ENCODE results near the gene SHB. TPM values are rescaled to one million over a fixed set of nuclear protein-coding genes. Genes with fewer than 3 reads are reported as not detected.
"Not testable (repeated sequence)": the region's sequence is repeated elsewhere in the genome, so short reads cannot be mapped to it uniquely, and the experiment has no call there.

The SHB gene
- total and polyA plus RNA-seq, 10 donors, result 1.2 to 20.5 (median 7.1) TPM

GRCh38 chr9:37902131-37902530, 166.9 kb downstream of the SHB start:
- TF ChIP-seq POLR2AphosphoS5 (IDR thresholded peaks at IDR 0.05) (no peak), POLR2A (IDR thresholded peaks at IDR 0.05) (no peak), CTCF (IDR thresholded peaks at IDR 0.05 in 8 of 11, conservative IDR thresholded peaks at IDR 0.05 in 3 of 11) (no peak)
- Histone ChIP-seq H3K9me3 (no peaks in the 10 kb centered on the region), H3K36me3 (peaks cover 0 to 34% (median 22%) of the 10 kb centered on the region in 6 donors), H3K27ac (no peak overlapping the region), H3K4me1 (peaks cover 10 to 49% (median 27%) of the 10 kb centered on the region in 6 donors), H3K4me3 (no peak overlapping the region), H3K27me3 (replicated peaks in 1 of 7) (no peaks in the 10 kb centered on the region)
- DNase-seq, result no peak
- intact Hi-C loops (cut with DNase I; ENCODE audit: low total_unique reads), result no loop called here

DNA sequence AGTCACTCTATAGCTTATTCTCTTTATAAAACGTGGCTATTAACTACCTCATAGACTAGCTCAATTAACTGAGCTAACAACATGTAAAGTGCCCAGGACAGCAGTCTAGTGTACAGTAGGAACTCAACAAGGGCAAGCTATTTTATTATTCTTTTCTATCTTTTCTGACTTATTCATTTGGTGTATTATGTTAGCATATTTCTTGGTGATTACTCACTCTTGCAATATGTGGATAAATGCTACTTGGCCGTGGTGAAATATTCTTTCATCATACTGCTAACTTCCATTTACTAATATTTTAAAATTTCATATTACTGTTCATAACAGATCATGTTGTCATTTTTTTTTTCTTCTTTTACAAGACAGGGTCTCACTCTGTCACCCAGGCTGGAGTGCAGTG, 170.0 kb downstream of the SHB start:
- no peaks in the 10 kb centered on the region for H3K27me3 ChIP-seq (replicated peaks in 1 of 7)
- DNase-seq, result no peak
- no peak for TF ChIP-seq POLR2A (IDR thresholded peaks at IDR 0.05)
- TF ChIP-seq POLR2AphosphoS5 (IDR thresholded peaks at IDR 0.05), result no peak
- TF ChIP-seq CTCF (IDR thresholded peaks at IDR 0.05 in 8 of 11, conservative IDR thresholded peaks at IDR 0.05 in 3 of 11), result no peak
- 64 to 94% (median 75%) methylated on average over 2 of the region's 2 CpGs for WGBS, 5 donors
- no peak overlapping the region for H3K4me3 ChIP-seq
- no peak overlapping the region for H3K27ac ChIP-seq
- H3K9me3 ChIP-seq, result no peaks in the 10 kb centered on the region
- H3K36me3 ChIP-seq, result peaks cover 0 to 65% (median 51%) of the 10 kb centered on the region in 6 donors
- peaks cover 9 to 36% (median 15%) of the 10 kb centered on the region in 6 donors for H3K4me1 ChIP-seq
- intact Hi-C loops (cut with DNase I; ENCODE audit: low total_unique reads), result no loop called here

- intact Hi-C loops (cut with DNase I; ENCODE audit: low total_unique reads), result no loop called here
- H3K27ac ChIP-seq, result no peak overlapping the region
- H3K4me3 ChIP-seq, result no peak overlapping the region
These were observed 171.4 kb downstream of the SHB start for GRCh38 chr9:37897665-37898064.

GRCh38 chr9:37892063-37892462, 177.0 kb downstream of the SHB start:
- H3K4me1 ChIP-seq, result peaks cover 0 to 22% (median 2%) of the 10 kb centered on the region in 6 donors
- no peaks in the 10 kb centered on the region for H3K9me3 ChIP-seq
- H3K27me3 ChIP-seq (replicated peaks in 1 of 7), result no peaks in the 10 kb centered on the region
- 88 to 95% (median 92%) methylated on average over 8 of the region's 8 CpGs for WGBS, 5 donors
- TF ChIP-seq POLR2A (IDR thresholded peaks at IDR 0.05) (no peak), POLR2AphosphoS5 (IDR thresholded peaks at IDR 0.05) (no peak), CTCF (IDR thresholded peaks at IDR 0.05 in 8 of 11, conservative IDR thresholded peaks at IDR 0.05 in 3 of 11) (no peak)
- DNase-seq, result no peak
- intact Hi-C loops (cut with DNase I; ENCODE audit: low total_unique reads), result no loop called here
- H3K4me3 ChIP-seq, result no peak overlapping the region
- H3K27ac ChIP-seq, result no peak overlapping the region
- H3K36me3 ChIP-seq, result peaks cover 0 to 91% (median 55%) of the 10 kb centered on the region in 6 donors

More at GRCh38 chr9:37897665-37898064, 171.4 kb downstream of the SHB start:
- 39 to 51% (median 46%) methylated on average over 2 of the region's 2 CpGs for WGBS, 5 donors
- H3K27me3 ChIP-seq (replicated peaks in 1 of 7), result no peaks in the 10 kb centered on the region
- no peaks in the 10 kb centered on the region for H3K9me3 ChIP-seq
- peaks cover 0 to 78% (median 65%) of the 10 kb centered on the region in 6 donors for H3K36me3 ChIP-seq
- no peak for TF ChIP-seq POLR2A (IDR thresholded peaks at IDR 0.05)
- no peak for DNase-seq
- H3K4me1 ChIP-seq, result peaks cover 2 to 27% (median 9%) of the 10 kb centered on the region in 6 donors

DNA sequence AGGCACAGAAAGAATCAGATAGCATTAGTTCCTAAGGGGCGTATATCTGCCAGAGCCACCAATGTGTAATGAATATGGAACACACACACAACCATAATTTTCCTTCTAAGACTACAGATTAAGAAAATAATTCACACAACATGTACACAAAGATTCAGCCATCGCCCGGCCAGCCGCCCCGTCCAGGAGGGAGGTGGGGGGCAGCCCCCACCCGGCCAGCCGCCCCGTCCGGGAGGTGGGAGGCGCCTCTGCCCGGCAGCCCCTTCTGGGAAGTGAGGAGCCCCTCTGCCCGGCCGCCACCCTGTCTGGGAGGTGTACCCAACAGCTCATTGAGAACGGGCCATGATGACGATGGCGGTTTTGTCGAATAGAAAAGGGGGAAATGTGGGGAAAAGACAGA, 178.0 kb downstream of the SHB start:
- H3K27me3 ChIP-seq (replicated peaks in 1 of 7); H3K27ac ChIP-seq; H3K9me3 ChIP-seq; DNase-seq; intact Hi-C loops (cut with DNase I; ENCODE audit: low total_unique reads); H3K4me3 ChIP-seq: not testable (repeated sequence)
- Histone ChIP-seq H3K4me1 (peaks cover 0 to 22% (median 2%) of the 10 kb centered on the region in 6 donors), H3K36me3 (peaks cover 0 to 91% (median 47%) of the 10 kb centered on the region in 6 donors)
- 95 to 100% (median 98%) methylated on average over 13 to 15 of the region's 17 CpGs for WGBS, 5 donors
